HG02943 (cell line): ENCODE results near the gene HSPA1L.

Experiments
- ATAC-seq: cut with Tn5 transposase; IDR thresholded peaks from one replicate; pipeline ENCODE4 v1.9.1; 2021; ENCODE audit warnings: mild to moderate bottlenecking, low read depth, moderate library complexity; ENCODE audit not compliant: unreplicated experiment

The HSPA1L gene

GRCh38 chr6:31768363-31769257 lies 46.5 kb downstream of the HSPA1L start:
- ATAC-seq: no peak

DNA sequence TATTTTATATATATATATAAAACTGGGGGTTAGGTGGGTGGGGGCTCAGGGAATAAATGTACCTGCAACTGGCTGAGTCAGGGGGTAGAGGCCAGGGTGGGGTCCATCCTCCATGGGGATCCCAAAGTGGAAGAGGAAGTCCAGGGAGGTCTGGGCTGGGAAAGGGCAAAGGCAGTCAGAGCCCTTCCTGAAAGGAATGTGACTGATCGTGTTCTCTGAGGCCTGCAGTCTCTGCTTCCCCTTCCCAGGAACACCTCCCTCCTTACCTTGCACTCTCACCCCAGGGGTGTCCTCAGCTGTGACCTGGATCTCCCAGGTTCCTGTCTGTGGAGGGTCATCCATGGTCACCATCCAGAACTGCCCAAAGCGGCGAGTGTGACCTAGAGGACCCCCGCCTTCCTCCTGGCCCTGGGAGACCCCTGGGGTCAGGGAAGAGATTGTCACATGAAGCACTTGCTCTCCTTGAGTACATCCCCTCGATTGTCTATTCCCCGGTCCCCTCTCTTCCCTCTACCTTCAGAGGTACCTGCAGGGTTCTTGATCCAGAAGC lies 47.9 kb downstream of the HSPA1L start:
- no peak for ATAC-seq

- ATAC-seq: no peak
Measured at GRCh38 chr6:31765910-31766794, 48.9 kb downstream of the HSPA1L start.

GRCh38 chr6:31765559-31765909 lies 49.5 kb downstream of the HSPA1L start:
- no peak for ATAC-seq

GRCh38 chr6:31764198-31764597 lies 50.9 kb downstream of the HSPA1L start:
- ATAC-seq: no peak

GRCh38 chr6:31763619-31763940 lies 51.5 kb downstream of the HSPA1L start:
- ATAC-seq: no peak

- ATAC-seq: no peak
Measured at GRCh38 chr6:31762878-31763618, 52.0 kb downstream of the HSPA1L start.

DNA sequence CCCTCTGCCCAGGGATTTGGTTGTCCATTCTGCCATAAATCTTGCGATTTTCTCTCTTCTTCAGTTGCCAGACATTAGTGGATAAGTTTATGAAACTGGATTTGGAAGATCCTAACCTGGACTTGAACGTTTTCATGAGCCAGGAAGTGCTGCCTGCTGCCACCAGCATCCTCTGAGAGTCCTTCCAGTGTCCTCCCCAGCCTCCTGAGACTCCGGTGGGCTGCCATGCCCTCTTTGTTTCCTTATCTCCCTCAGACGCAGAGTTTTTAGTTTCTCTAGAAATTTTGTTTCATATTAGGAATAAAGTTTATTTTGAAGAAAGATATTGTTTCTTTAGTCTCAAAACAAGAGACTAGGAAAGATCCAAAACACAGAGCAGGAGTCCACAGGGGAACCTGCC lies 52.7 kb downstream of the HSPA1L start, which contains the start of gene SAPCD1:
Gene SAPCD1 (plus strand): TSS at position 301 of the 400 bp plus-strand sequence. CDS start 399 bp downstream, outside the sequence.
- ATAC-seq: no peak

DNA sequence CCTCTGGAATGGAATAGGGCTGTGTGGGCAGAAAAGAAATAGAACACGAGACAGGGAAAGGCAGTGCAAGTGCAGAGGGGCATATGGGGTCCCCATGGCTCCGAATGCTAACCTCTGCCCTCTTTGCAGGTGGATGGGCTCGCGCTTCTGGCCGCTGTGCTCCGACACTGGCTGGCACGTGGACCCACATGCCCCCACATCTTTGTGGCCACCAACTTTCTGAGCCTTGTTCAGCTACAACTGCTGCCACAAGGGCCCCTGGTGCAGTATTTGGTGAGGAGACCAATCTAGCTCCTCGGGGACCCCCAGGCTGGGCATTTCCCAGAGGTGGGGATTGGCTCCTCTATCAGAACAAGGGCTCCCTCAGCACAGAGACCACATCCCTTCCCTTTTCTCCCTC lies 53.7 kb downstream of the HSPA1L start:
- no peak for ATAC-seq

- ATAC-seq: no peak
Measured at GRCh38 chr6:31760790-31761189, 54.3 kb downstream of the HSPA1L start.
